GM21737 (cell line): Measurements from ENCODE around the gene INO80D.
"Not testable (repeated sequence)": the region's sequence is repeated elsewhere in the genome, so short reads cannot be mapped to it uniquely, and the experiment has no call there.

Experiments used
- ATAC-seq: cut with Tn5 transposase; IDR thresholded peaks from one replicate; pipeline ENCODE4 v1.9.1; 2021; ENCODE audit warnings: mild to moderate bottlenecking, moderate library complexity; ENCODE audit not compliant: unreplicated experiment

Gene INO80D

DNA sequence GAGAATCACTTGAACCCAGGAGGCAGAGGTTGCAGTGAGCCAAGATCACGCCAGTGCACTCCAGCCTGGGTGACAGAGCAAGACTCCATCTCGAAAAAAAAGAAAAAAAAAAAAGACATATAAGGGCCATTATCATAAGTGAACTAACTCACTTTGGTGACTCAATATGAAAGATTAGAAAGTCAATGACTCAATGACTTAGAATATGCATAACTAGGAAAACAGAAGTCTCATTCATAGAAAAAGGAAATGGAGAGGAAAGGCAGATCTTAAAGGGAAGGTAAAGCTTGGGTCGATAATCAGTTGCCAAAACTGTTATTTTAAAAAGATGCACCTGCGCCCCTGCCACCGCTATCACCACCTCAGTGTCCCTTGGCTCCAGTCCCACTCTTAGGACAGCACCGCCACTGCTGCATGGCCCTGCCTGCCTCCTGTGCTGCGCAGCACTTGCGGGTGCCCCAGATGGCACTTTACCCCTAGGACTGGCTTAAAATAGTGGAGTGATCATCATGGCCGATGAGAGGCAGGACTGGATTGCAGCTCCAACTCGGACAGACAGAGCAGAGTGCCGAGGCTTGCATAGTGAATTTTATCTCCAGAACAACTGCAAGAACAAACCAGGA is 54.7 kb downstream of the INO80D start:
- no peak for ATAC-seq

DNA sequence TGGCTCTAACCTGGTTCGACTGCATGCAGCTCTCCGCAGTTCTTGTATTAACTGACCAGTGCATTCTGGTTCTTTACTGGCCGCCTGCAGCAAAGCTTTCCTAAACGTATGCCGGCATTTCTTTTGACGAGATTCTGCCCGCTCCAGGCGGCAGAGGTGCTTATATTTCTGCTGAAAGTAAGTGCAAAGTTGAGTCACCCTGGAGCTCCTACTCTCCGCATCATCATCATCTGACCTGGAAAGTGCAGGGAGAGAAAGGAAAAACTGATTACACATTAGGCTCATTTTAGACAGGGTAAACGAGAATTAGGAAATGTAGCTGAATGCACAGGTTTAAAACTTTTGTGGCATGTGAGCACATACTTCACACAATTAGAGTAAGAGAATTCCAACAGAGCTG is 57.9 kb downstream of the INO80D start:
- no peak for ATAC-seq

DNA sequence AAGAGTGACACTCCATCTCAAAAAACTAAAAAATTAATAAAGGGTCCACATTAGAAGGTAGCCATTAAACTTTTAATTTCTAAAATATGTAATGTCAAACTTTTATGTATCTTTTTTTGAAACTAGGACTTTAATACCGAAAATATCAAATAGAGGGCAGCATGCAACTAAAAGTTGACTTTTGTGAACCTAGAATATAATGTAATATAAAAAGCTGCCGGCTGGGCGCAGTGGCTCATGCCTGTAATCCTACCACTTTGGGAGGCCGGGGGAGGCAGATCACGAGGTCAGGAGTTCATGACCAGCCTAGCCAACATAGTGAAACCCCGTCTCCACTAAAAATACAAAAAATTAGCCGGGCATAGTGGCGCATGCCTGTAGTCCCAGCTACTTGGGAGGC is 62.8 kb downstream of the INO80D start:
- ATAC-seq = no peak

DNA sequence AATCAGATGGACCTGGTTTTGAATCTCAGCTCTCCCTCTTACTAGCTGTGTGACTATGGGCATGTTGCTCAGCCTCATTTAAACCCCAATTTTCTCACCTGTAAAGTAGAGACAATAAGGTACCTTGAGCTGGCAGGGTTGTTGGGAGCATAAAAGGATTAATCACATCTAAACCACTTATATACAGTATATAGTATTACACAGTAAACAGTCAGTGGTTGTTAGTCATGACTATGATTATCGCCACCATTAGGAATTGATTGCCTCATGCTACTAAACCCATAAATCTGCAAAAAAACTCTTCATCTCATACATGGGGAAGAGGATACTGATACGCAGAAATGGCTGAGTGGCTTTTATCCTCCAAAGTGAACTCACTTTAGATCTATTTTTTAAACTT is 65.8 kb downstream of the INO80D start:
- no peak for ATAC-seq

DNA sequence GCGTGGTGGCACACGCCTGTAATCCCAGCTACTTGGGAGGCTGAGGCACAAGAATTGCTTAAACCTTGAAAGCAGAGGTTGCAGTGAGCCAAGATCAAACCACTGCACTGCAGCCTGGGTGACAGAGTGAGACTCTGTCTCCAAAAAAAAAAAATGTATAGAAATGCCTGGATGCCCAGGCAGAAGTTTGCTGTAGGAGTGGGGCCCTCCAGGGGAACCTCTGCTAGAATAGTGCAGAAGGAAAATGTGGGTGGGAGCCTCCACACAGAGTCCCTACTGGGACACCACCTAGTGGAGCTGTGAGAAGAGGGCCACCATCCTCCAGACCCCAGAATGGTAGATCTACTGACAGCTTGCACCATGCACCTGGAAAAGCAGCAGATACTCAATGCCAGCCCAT is 70.2 kb downstream of the INO80D start:
- not testable (repeated sequence) for ATAC-seq

DNA sequence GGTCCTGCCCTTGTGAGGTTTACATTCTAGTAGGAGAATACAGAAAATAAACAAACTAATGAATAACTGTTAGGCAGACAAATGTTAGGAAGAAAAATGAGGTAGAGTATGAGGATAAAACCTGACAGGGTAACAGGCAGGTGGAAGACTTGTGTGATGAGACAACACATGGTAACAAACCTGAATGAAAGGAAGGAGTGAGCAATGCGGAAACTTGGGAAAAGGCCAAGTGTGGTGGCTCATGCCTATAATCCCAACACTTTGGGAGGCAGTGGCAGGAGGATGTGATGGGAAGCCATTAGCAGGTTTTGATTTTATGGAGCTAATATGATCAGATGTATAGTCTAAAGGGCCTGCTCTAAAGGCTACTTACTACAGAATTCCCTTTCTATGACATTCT is 74.2 kb downstream of the INO80D start:
- no peak for ATAC-seq

DNA sequence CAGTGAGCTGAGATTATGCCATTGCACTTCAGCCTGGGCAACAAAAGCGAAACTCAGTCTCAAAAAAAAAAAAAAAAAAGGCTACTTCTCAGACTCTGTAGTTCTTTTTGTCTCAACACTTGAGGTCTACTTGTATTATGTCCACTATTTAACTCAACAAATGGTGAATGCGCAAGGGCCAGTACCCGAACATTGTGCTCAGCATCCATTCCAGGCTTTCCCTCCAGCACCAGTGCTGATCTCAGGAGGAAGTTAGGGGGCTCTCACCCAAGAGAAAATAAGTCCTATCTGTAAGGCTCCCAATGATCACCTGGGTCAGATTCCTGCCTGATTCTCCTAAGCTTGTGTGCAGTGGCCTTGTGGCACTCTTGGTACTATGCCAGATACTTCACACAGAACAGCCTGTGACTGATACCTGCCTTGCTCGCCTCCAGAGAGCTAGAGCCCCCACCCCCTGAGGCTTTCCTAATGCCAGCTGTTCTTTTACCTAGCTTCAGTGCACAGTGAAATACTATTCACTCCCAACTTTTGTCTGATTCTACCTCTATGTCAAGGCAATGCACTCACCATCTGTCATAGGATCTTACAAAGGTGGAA is 74.9 kb downstream of the INO80D start:
- ATAC-seq = no peak

DNA sequence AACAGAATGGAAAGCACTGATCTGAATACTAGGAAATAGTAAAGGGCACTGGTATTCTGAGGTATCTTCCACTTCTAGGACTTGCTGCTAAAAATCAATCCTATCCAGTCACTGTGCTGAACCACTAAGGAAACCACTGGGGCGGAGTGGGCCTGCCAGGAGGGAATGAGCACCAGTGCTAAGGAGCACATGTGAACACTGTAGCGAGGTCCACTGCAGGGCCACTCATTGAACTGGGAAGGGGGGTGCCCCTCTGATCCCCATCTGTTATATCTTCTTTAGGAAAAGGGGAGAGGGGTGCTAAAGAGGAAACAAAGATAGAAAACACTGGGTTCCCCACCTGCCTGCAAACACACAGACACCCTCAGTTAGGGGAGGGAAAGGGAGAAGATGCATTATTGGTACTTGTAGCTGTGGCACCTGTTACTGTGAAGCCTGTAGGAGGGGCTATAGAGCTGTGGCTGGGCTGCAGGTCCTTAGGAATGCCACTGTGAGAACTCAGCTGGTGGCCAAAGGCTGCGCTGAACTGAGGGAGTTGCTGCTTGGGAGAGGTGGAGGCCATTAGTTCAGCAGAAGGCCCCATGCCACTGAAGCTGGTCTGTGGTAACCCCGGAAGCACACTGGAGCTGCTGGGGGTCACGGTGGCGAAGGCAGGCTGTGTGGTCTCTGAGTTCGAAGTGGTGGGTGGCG is 81.8 kb downstream of the INO80D start:
- no peak for ATAC-seq

DNA sequence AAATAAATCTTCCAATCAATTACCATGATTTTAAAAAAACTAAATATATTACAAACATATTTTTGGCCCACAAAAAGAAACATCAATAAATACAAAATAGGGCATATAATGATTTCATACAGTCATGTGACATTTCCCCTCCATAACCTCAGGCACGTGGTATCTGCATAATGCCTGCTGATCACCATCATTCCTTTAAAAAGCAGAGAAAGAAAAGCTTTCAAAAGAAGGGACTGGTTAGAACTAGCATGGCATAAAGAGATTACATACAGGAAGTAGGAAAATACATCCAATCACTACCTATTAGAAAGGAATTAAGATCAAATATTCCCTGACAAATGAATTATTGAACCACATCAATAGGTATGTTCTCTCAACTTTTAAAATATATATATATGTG is 83.5 kb downstream of the INO80D start:
- no peak for ATAC-seq

DNA sequence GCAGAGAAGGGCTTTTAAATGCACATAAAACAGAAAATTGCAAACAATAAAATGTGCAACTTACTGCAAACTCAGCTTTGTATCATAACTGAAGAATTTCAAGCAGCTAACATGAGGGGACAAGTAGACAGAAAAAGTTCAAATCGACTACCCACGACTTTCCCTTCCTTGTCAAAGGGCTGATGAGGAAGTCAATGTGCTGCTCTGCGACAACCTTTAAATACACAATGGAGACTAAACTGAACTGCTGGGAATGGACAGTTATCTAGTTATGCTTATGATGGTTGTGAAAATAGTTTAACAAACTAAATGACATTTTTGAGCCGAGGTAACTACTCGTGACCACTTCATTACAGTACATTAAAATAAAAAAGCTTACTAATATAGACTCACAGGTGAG is 84.1 kb downstream of the INO80D start:
- ATAC-seq = no peak

DNA sequence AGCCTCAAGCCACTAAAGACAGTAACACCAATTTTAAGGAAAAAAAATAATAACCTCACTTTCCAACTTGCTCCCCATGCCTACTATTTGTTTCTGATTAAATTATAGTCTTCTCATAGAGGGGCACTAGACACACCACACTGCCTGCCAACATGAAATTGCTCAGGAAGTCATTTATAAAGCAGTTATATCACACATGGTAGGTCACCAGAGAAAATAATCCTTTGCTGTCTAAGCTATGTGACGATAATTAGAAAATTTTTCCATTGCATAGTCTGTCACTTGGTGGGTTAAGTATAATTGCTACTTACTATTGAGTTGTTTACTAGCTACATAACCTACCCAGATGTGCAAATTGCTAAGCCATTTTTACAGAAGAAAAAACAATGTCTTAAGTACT is 85.2 kb downstream of the INO80D start:
- ATAC-seq = no peak

DNA sequence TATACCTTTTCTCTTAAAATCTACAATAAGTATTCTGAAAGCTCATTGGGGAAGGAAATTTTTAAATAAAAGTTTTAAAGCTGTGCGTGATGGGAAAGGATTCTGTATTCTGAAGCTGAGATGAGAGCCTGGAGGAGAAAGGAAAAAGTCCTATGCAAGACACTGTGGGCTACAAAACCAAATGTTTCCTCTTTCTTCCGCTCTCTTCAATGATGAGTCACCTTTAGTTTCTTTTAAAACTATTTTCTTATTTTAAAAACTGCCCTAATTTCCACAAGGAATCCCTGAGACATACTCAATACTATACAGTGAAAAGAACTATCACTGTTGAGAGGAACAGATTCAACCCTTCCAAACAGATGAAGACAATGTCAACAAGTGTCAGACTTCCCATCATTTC is 87.4 kb downstream of the INO80D start:
- no peak for ATAC-seq

DNA sequence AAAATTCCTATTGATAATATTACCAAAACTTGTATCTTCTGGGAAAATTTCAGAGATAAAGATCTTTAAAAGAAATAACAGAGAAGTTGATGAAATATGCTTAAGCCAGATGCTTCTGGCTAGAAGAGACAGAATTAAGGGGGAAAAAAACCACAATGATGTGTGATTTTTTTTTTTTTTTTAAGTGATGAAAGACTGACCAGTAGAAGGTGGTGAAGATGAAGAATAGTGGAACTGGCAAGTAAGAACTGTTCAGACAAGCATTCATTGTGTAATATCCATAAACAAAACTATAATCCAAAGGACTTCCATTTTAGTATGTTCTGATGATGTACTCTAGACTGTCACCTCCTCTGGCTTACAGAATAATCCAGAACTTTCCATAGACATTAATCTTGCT is 89.8 kb downstream of the INO80D start:
- no peak for ATAC-seq

DNA sequence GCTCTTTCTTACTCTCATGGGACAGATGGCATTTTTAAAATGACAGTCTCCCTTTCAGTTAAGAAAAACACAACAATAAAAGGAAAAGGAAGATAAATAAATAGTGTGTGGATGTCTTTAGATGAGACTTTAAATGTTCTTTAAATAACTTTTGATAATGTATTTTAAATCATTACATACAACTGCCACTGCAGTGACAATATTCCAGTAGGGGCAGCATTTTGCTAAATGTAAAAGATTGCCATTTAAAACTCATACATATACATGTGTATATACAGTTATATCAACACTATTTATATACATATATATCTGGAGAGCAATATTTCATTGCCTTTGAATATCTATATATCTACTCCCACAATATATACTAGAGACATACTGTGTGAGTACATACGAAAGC is 90.7 kb downstream of the INO80D start:
- ATAC-seq = no peak

DNA sequence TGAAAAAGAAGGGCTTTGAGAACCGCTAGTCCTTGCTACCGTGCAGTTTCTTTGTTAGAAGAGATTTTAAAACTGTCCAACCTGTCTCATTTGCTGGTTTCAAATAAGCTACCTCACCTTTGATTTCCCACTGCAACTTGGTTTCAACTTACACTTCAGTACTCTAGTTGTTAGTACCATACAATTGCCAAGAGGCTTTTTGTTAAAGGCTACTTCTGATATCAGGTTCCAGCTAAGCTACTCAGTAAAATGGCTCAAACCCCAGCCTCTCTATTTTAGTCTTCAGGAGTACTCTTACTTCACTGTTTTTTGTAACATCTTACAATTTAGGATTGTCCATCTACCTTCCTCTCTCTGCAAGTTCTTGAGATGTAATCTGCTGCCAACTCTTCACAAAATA is 91.6 kb downstream of the INO80D start:
- ATAC-seq = no peak

DNA sequence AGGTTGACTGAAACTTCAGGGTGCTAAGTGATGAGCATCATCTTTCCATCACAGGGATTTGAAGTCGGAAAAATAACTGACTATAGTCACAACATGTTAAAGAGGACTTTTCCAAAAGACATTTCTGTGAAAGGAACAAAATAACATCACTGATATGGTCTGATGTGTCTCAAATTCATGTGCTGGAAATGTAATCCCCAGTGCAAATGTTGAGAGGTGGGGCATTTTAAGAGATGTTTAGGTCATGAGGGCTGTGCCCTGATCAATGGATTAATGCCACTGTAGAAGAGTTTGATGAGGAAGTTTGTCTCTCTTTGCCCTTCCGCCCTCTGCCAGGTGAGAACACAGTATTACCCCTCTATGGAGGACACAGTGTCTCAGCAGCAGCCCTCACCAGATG is 95.9 kb downstream of the INO80D start:
- ATAC-seq = no peak

DNA sequence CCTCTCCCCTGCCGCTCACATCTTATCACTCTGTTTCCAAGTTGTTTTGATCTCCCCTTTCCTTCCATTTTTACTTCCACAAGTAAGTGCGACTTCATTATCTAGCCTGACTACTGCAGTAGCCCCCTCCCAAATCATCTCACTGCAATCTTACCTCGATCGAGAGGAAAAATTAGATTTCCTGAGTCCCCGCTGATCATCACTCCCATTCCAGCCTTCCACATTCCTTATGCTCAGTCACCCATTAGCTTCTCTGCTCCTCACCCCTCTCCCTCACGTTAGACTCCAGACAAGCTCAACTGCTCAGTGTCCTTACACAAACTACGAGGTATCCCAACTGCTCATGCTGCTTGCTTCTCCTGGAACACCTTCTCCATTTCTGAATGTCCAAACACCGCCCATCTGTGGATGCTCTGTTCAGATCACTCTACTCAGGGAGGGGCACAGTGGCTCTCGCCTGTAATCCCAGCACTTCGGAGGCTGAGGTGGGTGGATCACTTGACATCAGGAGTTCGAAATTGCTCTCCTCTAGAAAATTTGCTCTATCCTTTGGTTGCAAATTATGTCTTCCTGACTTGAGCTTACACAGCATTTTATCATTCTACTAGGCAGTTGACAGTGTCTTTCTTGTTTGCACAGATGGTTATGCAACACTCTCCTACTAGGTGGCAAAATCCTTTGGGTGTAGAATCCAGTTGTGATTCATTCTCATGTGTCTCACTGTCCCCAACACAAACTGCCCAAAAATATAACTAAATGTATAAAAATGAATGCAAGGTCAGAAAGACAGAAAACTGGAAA is 96.5 kb downstream of the INO80D start:
- no peak for ATAC-seq

DNA sequence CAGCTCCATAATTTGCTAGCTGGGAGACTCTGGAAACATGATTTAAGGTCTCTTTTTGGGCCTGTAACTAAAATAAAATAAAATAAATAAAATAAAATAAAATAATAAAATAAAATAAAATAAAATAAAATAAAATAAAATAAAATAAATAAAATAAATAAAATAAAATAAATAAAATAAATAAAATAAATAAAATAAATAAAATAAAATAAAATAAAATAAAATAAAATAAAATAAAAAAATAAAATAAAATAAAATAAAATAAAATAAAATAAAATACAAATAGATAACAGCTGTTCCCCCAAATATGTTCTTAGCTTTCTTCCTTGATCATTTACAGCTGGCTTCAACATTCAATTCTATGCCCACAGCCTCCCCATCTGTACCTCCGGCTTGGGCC is 97.3 kb downstream of the INO80D start:
- ATAC-seq = not testable (repeated sequence)

DNA sequence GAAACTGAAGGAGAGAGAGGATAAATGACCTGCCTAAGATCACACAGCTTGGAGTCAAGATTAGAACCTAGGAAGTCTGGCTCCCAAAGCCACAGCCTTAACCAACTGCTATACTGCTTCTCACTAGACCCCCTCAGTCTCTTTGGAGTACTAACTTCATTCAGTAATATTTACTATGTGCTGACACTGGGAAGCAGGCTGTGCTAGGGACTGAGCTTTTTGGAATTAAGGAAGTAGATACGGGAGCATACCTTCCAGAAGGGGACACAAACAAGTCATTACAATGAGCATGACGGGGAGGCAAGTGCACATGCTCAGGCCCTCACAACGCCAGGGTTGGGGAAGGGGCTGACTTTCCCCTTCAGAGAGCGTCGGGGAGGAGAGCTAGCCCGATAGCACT is 97.7 kb downstream of the INO80D start:
- ATAC-seq = no peak

DNA sequence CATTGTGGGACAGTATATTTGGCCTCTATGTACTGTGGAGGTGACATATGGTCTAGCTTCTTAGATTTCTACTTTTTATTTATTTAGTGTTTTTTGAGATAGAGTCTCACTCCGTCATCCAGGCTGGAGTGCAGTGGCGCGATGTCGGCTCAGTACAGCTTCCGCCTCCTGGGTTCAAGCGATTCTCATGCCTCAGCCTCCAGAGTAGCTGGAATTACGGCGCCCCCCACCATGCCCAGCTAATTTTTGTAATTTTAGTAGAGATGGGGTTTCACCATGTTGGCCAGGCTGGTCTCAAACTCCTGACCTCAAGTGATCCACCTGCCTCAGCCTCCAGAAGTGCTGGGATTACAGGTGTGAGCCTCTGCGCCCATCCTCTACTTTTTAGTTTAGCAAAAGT is 99.6 kb downstream of the INO80D start:
- not testable (repeated sequence) for ATAC-seq

DNA sequence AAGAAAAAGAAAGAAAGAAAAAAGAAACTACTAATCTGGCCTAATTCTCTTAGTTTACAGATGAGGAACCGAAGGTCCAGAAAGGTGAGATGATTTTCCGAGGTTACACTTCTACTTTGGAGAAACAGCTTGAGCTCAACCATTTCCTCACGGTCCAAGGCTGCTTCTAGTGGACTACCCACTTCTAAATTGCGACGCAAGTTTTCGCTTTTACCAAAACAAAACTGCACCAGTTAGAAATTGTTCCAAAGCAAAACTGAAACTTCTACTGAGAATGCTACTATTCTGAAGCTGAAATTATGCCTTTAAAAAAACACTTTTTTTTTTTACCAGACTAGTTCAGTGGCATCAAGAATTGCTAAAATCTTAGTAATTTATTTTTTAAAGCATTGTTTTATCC is 101.6 kb downstream of the INO80D start:
- no peak for ATAC-seq
